ENCODE results near the gene CPAMD8. TPM values are rescaled to one million over a fixed set of nuclear protein-coding genes. Genes with fewer than 3 reads are reported as not detected.

The CPAMD8 gene
- total and polyA plus RNA-seq, 2 donors (not counting 1 experiment from before 2014, with no cell fraction given) = 0.14 to 1.7 TPM

GRCh38 chr19:17060802-17061201 lies 34.2 kb upstream of the CPAMD8 start:
- H3K36me3 ChIP-seq (ENCODE audit: control insufficient read depth, insufficient read depth, low read length) = peaks cover 2% of the 10 kb centered on the region
- H3K9ac ChIP-seq (ENCODE audit: insufficient read depth, low read length) = no peak overlapping the region
- no peaks in the 10 kb centered on the region for H3K27me3 ChIP-seq (ENCODE audit: control insufficient read depth, insufficient read depth, low read length)
- H2AFZ ChIP-seq (ENCODE audit: low read length) = no peak overlapping the region
- no peak for TF ChIP-seq EZH2 (IDR thresholded peaks at IDR 0.05; ENCODE audit: low read length, missing control alignments)
- TF ChIP-seq, protein P1, sequence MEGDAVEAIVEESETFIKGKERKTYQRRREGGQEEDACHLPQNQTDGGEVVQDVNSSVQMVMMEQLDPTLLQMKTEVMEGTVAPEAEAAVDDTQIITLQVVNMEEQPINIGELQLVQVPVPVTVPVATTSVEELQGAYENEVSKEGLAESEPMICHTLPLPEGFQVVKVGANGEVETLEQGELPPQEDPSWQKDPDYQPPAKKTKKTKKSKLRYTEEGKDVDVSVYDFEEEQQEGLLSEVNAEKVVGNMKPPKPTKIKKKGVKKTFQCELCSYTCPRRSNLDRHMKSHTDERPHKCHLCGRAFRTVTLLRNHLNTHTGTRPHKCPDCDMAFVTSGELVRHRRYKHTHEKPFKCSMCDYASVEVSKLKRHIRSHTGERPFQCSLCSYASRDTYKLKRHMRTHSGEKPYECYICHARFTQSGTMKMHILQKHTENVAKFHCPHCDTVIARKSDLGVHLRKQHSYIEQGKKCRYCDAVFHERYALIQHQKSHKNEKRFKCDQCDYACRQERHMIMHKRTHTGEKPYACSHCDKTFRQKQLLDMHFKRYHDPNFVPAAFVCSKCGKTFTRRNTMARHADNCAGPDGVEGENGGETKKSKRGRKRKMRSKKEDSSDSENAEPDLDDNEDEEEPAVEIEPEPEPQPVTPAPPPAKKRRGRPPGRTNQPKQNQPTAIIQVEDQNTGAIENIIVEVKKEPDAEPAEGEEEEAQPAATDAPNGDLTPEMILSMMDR (conservative IDR thresholded peaks at IDR 0.05 in 1 of 2, IDR thresholded peaks at IDR 0.05 in 1 of 2; ENCODE audit: low read depth in 1 of 2, low read length in 2 of 2) = no peak
- DNase-seq (ENCODE audit: low read depth in 2 of 2) = no peak
- H3K27ac ChIP-seq (ENCODE audit: insufficient read depth, low read length) = no peak overlapping the region
- no peak overlapping the region for H3K4me2 ChIP-seq (ENCODE audit: extremely low read depth, insufficient read depth, low read length)
- no peaks in the 10 kb centered on the region for H3K9me3 ChIP-seq (ENCODE audit: control insufficient read depth, insufficient read depth, low read depth, low read length)
- no peaks in the 10 kb centered on the region for H3K4me1 ChIP-seq (ENCODE audit: control insufficient read depth, extremely low read depth, insufficient read depth, low read length)
- H3K79me2 ChIP-seq (ENCODE audit: control insufficient read depth, insufficient read depth, low read length) = peaks cover 20% of the 10 kb centered on the region
- no peak overlapping the region for H3K4me3 ChIP-seq (replicated peaks in 1 of 4; ENCODE audit: control extremely low read depth in 1 of 4, insufficient read depth in 1 of 4, low read depth in 3 of 4, low read length in 4 of 4)
- H4K20me1 ChIP-seq (ENCODE audit: control insufficient read depth, extremely low read depth, insufficient read depth, low read length) = no peaks in the 10 kb centered on the region

- Histone ChIP-seq H3K9ac (ENCODE audit: insufficient read depth, low read length) (no peak overlapping the region), H4K20me1 (ENCODE audit: control insufficient read depth, extremely low read depth, insufficient read depth, low read length) (no peaks in the 10 kb centered on the region), H3K27me3 (ENCODE audit: control insufficient read depth, insufficient read depth, low read length) (no peaks in the 10 kb centered on the region), H3K4me3 (replicated peaks in 1 of 4; ENCODE audit: control extremely low read depth in 1 of 4, insufficient read depth in 1 of 4, low read depth in 3 of 4, low read length in 4 of 4) (no peak overlapping the region), H3K27ac (ENCODE audit: insufficient read depth, low read length) (no peak overlapping the region), H3K9me3 (ENCODE audit: control insufficient read depth, insufficient read depth, low read depth, low read length) (no peaks in the 10 kb centered on the region), H3K4me2 (ENCODE audit: extremely low read depth, insufficient read depth, low read length) (no peak overlapping the region), H3K4me1 (ENCODE audit: control insufficient read depth, extremely low read depth, insufficient read depth, low read length) (no peaks in the 10 kb centered on the region), H3K79me2 (ENCODE audit: control insufficient read depth, insufficient read depth, low read length) (peaks cover 5% of the 10 kb centered on the region), H3K36me3 (ENCODE audit: control insufficient read depth, insufficient read depth, low read length) (peaks cover 4% of the 10 kb centered on the region), H2AFZ (ENCODE audit: low read length) (no peak overlapping the region)
- DNase-seq (ENCODE audit: low read depth in 2 of 2) = peak in 1 of 2 donors; percentile 61
- TF ChIP-seq, protein P1 (conservative IDR thresholded peaks at IDR 0.05 in 1 of 2, IDR thresholded peaks at IDR 0.05 in 1 of 2; ENCODE audit: low read depth in 1 of 2, low read length in 2 of 2) = no peak
- TF ChIP-seq EZH2 (IDR thresholded peaks at IDR 0.05; ENCODE audit: low read length, missing control alignments) = no peak
Observed at GRCh38 chr19:17058236-17058635, 31.6 kb upstream of the CPAMD8 start.

DNA sequence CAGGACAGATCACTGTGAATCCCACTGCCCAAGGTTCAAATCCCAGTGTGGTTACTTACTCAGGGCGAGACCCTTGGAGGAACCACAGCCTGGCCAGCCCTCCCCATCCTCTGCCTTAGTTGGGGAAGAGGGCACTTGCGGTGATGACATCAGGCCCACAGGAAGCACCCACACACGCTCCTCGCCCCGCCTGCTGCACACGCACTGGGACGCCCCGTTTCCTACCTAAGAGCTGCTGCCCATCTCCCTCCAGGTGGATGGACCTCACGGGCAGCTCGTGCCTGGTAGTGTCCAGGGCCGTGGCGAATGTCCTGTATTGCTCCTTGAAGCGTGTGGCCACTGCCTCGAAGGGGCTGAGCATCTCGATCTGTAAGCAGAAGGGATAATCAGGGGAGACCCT lies 29.0 kb upstream of the CPAMD8 start:
- no peak for DNase-seq (ENCODE audit: low read depth in 2 of 2)
- H2AFZ ChIP-seq (ENCODE audit: low read length) = no peak overlapping the region
- peaks cover 7% of the 10 kb centered on the region for H3K36me3 ChIP-seq (ENCODE audit: control insufficient read depth, insufficient read depth, low read length)
- H3K4me3 ChIP-seq (replicated peaks in 1 of 4; ENCODE audit: control extremely low read depth in 1 of 4, insufficient read depth in 1 of 4, low read depth in 3 of 4, low read length in 4 of 4) = no peak overlapping the region
- no peaks in the 10 kb centered on the region for H3K79me2 ChIP-seq (ENCODE audit: control insufficient read depth, insufficient read depth, low read length)
- no peak overlapping the region for H3K27ac ChIP-seq (ENCODE audit: insufficient read depth, low read length)
- no peaks in the 10 kb centered on the region for H3K9me3 ChIP-seq (ENCODE audit: control insufficient read depth, insufficient read depth, low read depth, low read length)
- no peak overlapping the region for H3K4me2 ChIP-seq (ENCODE audit: extremely low read depth, insufficient read depth, low read length)
- TF ChIP-seq EZH2 (IDR thresholded peaks at IDR 0.05; ENCODE audit: low read length, missing control alignments) = no peak
- TF ChIP-seq, protein P1 (conservative IDR thresholded peaks at IDR 0.05 in 1 of 2, IDR thresholded peaks at IDR 0.05 in 1 of 2; ENCODE audit: low read depth in 1 of 2, low read length in 2 of 2) = no peak
- no peaks in the 10 kb centered on the region for H3K4me1 ChIP-seq (ENCODE audit: control insufficient read depth, extremely low read depth, insufficient read depth, low read length)
- no peak overlapping the region for H3K9ac ChIP-seq (ENCODE audit: insufficient read depth, low read length)
- H3K27me3 ChIP-seq (ENCODE audit: control insufficient read depth, insufficient read depth, low read length) = no peaks in the 10 kb centered on the region
- no peaks in the 10 kb centered on the region for H4K20me1 ChIP-seq (ENCODE audit: control insufficient read depth, extremely low read depth, insufficient read depth, low read length)

Data from fibroblast of lung (primary cell).